Neural cell (in vitro differentiated cells): ENCODE results near the gene NREP. TPM values are rescaled to one million over a fixed set of nuclear protein-coding genes. Genes with fewer than 3 reads are reported as not detected.

ENCODE experiments used
- H2AFZ ChIP-seq: fragments of 200-600, 300-800 bp; sonication (generic), shearing (Covaris generic); 2 replicates; pipeline ENCODE4 v1.6.0; 2014; ENCODE audit warnings: low read depth, mild to moderate bottlenecking, antibody characterized with exemption, low read length, moderate library complexity
- H3F3A ChIP-seq: fragments of 200-600 bp; shearing (Covaris generic); 2 replicates; pipeline ENCODE4 v1.6.1; 2016; ENCODE audit warnings: mild to moderate bottlenecking, moderate library complexity, mixed read lengths, antibody characterized with exemption, low read length; ENCODE audit not compliant: insufficient read depth, poor library complexity, severe bottlenecking
- H3K27ac ChIP-seq: fragments of 200-600, 300-800 bp; sonication (generic), shearing (Covaris generic); 2 replicates; pipeline ENCODE4 v1.5.1; 2014; ENCODE audit warnings: mild to moderate bottlenecking, low read length, moderate library complexity
- H3K27me3 ChIP-seq: fragments of 300-800, 200-600 bp; sonication (generic), shearing (Covaris generic); 2 replicates; pipeline ENCODE4 v1.6.0; 2014; ENCODE audit warnings: mild to moderate bottlenecking, low read depth, low read length, moderate library complexity; ENCODE audit not compliant: insufficient read depth
- H3K36me3 ChIP-seq: fragments of 300-800, 200-600 bp; sonication (generic), shearing (Covaris generic); 2 replicates; pipeline ENCODE4 v1.5.1; 2014; ENCODE audit warnings: mild to moderate bottlenecking, antibody characterized with exemption, low read length, moderate library complexity; ENCODE audit not compliant: insufficient read depth
- H3K4me2 ChIP-seq: fragments of 300-800, 200-600 bp; sonication (generic), shearing (Covaris generic); 2 replicates; pipeline ENCODE4 v1.6.0; 2014; ENCODE audit warnings: mild to moderate bottlenecking, low read length
- H3K4me3 ChIP-seq: fragments of 300-800, 200-600 bp; sonication (generic), shearing (Covaris generic); 2 replicates; pipeline ENCODE4 v1.5.1; 2014; ENCODE audit warnings: mild to moderate bottlenecking, low read length, moderate library complexity
- H3K79me2 ChIP-seq: fragments of 200-600 bp; shearing (Covaris generic); replicated peaks from 2 replicates; pipeline ENCODE4 v1.6.0; 2014; ENCODE audit warnings: mild to moderate bottlenecking, low read length, moderate library complexity; ENCODE audit not compliant: insufficient read depth
- H3K9ac ChIP-seq: fragments of 300-800, 200-600 bp; sonication (generic), shearing (Covaris generic); 2 replicates; pipeline ENCODE4 v1.6.1; 2016; ENCODE audit warnings: mild to moderate bottlenecking, low read length, mixed read lengths
- H3K9me2 ChIP-seq: fragments of 200-600 bp; shearing (Covaris generic); 2 replicates; pipeline ENCODE4 v1.6.1; 2016; ENCODE audit warnings: mild to moderate bottlenecking, low read length, mixed read lengths; ENCODE audit not compliant: insufficient read depth
- H3K9me3 ChIP-seq: fragments of 200-600, 300-800 bp; sonication (generic), shearing (Covaris generic); 2 replicates; pipeline ENCODE4 v1.6.1; 2016; ENCODE audit warnings: mild to moderate bottlenecking, mixed run types, low read length, moderate library complexity, mixed read lengths
- H4K20me1 ChIP-seq: fragments of 200-600 bp; shearing (Covaris generic); 2 replicates; pipeline ENCODE4 v1.6.1; 2016; ENCODE audit warnings: mild to moderate bottlenecking, mixed run types; ENCODE audit not compliant: insufficient read depth
- CTCF ChIP-seq: fragments of 450-650 bp; IDR thresholded peaks from 2 replicates; pipeline ENCODE4 v1.5.1; 2014; ENCODE audit warnings: antibody characterized with exemption, mild to moderate bottlenecking, moderate library complexity; ENCODE audit not compliant: poor library complexity, severe bottlenecking
- EP300 ChIP-seq: fragments of 450-650 bp; conservative IDR thresholded peaks from 2 replicates; pipeline ENCODE4 v1.6.1; 2014; ENCODE audit warnings: antibody characterized with exemption, mild to moderate bottlenecking, moderate library complexity; ENCODE audit not compliant: poor library complexity, severe bottlenecking
- EZH2 ChIP-seq: fragments of 200-600, 300-800 bp; shearing (Covaris generic), sonication (generic); IDR thresholded peaks from 2 replicates; pipeline ENCODE4 v1.6.1; 2014; ENCODE audit warnings: antibody characterized with exemption, low read length, borderline replicate concordance, mild to moderate bottlenecking; ENCODE audit not compliant: insufficient read depth, poor library complexity, severe bottlenecking
- MXI1 ChIP-seq: fragments of 450-650 bp; conservative IDR thresholded peaks from 2 replicates; pipeline ENCODE4 v1.6.1; 2014; ENCODE audit warnings: antibody characterized with exemption, mild to moderate bottlenecking; ENCODE audit not compliant: poor library complexity, severe bottlenecking
- POLR2AphosphoS5 ChIP-seq: IDR thresholded peaks from 2 replicates; pipeline ENCODE4 v1.6.1; 2012
- RAD21 ChIP-seq: fragments of 450-650 bp; conservative IDR thresholded peaks from 2 replicates; pipeline ENCODE4 v1.6.1; 2014; ENCODE audit warnings: antibody characterized with exemption, mild to moderate bottlenecking, moderate library complexity
- REST ChIP-seq: IDR thresholded peaks from 2 replicates; pipeline ENCODE4 v1.6.1; 2012; ENCODE audit warnings: borderline replicate concordance
- SMC3 ChIP-seq: fragments of 450-650 bp; conservative IDR thresholded peaks from 2 replicates; pipeline ENCODE4 v1.6.1; 2014; ENCODE audit warnings: antibody characterized with exemption, mild to moderate bottlenecking, moderate library complexity; ENCODE audit not compliant: poor library complexity
- TAF1 ChIP-seq: IDR thresholded peaks from 2 replicates; pipeline ENCODE4 v1.6.1; 2012; ENCODE audit warnings: low read depth
- polyA plus RNA-seq: library from polyadenylated mRNA; depleted of rRNA; stranded (reverse); fragments of >200 nt; gene quantifications from 2 replicates; pipeline ENCODE4 v1.2.3, GENCODE V29; 2014

Gene NREP
- polyA plus RNA-seq, 1 donor from 2014 or later: 3,807 TPM

DNA sequence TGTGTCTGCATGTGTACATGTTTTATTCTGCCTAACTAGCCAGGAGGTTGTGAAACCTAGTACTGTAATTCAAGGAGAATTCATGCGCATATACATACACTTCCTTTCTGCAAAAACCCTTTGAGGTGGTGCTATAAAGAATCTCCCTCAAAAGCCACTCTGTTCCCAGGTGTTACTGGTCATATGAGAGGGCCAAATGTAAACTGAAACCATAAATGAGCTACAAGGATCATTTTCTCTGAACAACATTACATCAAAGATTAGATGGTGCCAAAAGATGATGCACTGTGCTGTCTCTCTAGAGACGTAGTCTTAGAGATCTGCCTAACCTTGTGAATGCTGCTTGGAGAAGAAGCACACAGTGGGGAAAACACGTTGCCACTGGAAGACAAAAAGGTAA is 15.7 kb downstream of the NREP start:
- H3K79me2 ChIP-seq: peaks cover 99% of the 10 kb centered on the region
- peaks cover 34% of the 10 kb centered on the region for H4K20me1 ChIP-seq
- no peak for TF ChIP-seq CTCF
- TF ChIP-seq TAF1: no peak
- TF ChIP-seq RAD21: no peak
- no peak for TF ChIP-seq MXI1
- TF ChIP-seq POLR2AphosphoS5: no peak
- TF ChIP-seq EZH2: no peak
- TF ChIP-seq REST: no peak
- no peak for TF ChIP-seq EP300
- no peak for TF ChIP-seq SMC3
- no peak overlapping the region for H3K9ac ChIP-seq
- H3K9me2 ChIP-seq: no peaks in the 10 kb centered on the region
- H3K9me3 ChIP-seq: no peaks in the 10 kb centered on the region
- H3K27me3 ChIP-seq: no peaks in the 10 kb centered on the region
- peaks cover 3% of the 10 kb centered on the region for H3K36me3 ChIP-seq
- H3K27ac ChIP-seq: no peak overlapping the region
- no peaks in the 10 kb centered on the region for H3F3A ChIP-seq
- no peak overlapping the region for H3K4me2 ChIP-seq
- H3K4me3 ChIP-seq: no peak overlapping the region
- H2AFZ ChIP-seq: no peak overlapping the region

DNA sequence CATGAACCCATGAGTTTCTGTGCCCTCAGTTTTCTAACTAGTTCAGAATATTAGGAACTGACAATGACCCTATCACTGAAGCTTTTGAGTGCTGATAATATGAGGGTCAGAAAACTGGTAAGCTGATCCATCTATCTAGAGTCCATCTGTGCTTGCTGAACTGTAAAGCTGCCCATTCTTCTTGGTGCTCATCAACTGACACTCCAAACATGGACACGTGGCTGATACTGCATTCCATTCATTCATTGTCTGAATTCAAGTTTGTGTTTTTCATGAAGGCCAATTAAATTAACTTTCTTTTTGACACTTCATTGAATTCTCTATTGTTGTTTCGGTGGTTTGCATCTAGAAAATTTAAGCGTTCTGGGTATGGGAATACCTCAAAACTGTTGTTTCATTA is 17.6 kb downstream of the NREP start:
- no peak for TF ChIP-seq EZH2
- TF ChIP-seq REST: no peak
- no peak for TF ChIP-seq TAF1
- no peak for TF ChIP-seq POLR2AphosphoS5
- no peak for TF ChIP-seq SMC3
- TF ChIP-seq MXI1: no peak
- TF ChIP-seq EP300: no peak
- TF ChIP-seq RAD21: no peak
- no peak for TF ChIP-seq CTCF
- Histone ChIP-seq H2AFZ (no peak overlapping the region), H3K9me3 (no peaks in the 10 kb centered on the region), H3K4me3 (no peak overlapping the region), H4K20me1 (peaks cover 18% of the 10 kb centered on the region), H3F3A (no peaks in the 10 kb centered on the region), H3K9ac (no peak overlapping the region), H3K9me2 (no peaks in the 10 kb centered on the region), H3K79me2 (peaks cover 99% of the 10 kb centered on the region), H3K36me3 (peaks cover 9% of the 10 kb centered on the region), H3K27ac (no peak overlapping the region), H3K4me2 (no peak overlapping the region), H3K27me3 (no peaks in the 10 kb centered on the region)
